GM18907 (cell line): ENCODE results near the gene TK1.
"Not testable (repeated sequence)": the region's sequence is repeated elsewhere in the genome, so short reads cannot be mapped to it uniquely, and the experiment has no call there.

Experiments
- ATAC-seq: cut with Tn5 transposase; IDR thresholded peaks from one replicate; pipeline ENCODE4 v1.9.1; 2021; ENCODE audit warnings: mild to moderate bottlenecking, moderate library complexity; ENCODE audit not compliant: unreplicated experiment

The TK1 gene, protein sequence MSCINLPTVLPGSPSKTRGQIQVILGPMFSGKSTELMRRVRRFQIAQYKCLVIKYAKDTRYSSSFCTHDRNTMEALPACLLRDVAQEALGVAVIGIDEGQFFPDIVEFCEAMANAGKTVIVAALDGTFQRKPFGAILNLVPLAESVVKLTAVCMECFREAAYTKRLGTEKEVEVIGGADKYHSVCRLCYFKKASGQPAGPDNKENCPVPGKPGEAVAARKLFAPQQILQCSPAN

GRCh38 chr17:78186692-78187595, at the start of gene TK1, which contains the start of gene AFMID:
Gene TK1 (minus strand): TSS chr17:78187052. CDS start chr17:78186994, 58 bp downstream.
Gene AFMID (plus strand): TSS chr17:78187362. CDS start chr17:78187371, 9 bp downstream.
- peak; percentile 87 for ATAC-seq

DNA sequence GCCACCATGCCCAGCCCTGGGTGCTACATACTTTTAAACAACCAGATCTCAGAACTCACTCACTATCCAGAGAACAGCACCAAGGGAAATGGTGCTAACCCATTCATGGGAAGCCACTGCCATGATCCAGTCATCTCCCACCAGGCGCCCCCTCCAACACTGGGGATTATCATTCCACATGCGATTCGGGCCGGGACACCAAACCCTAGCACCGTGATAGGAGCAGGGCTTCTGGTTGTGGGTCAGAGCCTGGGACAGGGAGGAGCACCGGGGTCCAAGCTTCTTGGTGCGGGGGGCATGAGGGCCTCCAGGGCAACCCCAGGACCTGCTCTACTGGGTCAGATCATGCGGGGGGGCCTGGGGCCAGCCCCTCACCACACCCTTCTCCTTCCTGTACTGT, 49.0 kb upstream of the TK1 start:
- ATAC-seq, result no peak

DNA sequence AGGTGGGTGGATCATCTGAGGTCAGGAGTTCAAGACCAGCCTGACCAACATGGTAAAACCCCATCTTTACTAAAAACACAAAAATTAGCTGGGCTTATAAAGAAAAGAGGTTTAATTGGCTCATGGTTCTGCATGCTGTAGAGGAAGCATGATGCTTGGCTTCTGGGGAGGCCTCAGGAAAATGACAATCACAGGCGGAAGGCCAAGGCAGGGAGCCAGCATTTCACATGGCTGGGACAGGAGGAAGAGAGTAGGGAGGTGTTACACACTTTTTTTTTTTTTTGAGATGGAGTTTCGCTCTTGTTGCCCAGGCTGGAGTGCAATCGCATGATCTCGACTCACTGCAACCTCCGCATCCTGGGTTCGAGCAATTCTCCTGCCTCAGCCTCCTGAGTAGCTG, 48.2 kb upstream of the TK1 start:
- ATAC-seq, result not testable (repeated sequence)

DNA sequence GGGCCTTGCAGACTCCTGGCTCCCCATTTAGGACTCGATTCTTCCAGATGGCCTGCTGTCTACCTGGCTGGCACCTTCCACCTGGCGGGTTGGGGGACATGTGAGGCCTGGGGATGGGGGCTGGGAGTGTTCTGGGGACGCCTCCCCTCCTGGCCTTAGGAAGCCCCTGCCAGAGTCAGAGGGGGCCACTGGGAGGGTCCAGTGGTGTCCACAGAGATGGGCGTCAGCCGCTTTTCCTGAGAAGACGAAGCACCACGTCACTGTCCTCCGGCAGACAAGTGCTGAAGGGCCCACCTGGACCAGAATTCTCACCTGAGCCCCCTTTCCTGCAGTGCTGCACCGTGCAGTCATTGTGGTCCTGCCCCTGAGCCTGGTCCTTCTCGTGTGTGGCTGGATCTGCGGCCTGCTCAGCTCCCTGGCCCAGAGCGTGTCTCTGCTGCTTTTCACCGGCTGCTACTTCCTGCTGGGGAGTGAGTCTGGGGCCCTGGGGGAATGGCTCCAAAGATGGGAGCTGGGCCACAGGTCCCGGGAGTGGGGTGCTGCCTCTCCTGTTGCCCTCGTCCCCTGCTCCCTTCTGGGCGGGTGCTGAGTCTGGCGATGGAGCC, 47.5 kb upstream of the TK1 start:
- ATAC-seq, result no peak

DNA sequence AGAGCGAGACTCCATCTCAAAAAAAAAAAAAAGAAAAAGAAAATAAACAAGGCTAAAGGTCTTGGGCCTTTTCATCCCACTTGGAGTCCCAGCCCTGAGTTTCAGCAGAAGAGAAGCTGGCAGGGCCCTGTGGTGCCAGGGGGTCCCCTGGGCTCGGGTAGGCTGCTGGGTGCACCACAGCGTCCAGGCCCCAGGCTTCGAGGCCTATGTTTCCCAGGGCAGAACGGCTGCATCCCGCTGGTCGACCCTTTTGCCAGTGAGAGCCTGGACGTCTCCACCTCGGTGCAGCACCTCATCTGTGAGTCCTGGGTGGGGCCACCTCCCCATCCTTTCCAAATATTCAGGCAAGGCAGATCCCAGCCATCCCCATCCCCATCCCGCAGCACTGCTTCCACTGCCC, 46.8 kb upstream of the TK1 start:
- no peak for ATAC-seq

GRCh38 chr17:78232859-78233173, 46.0 kb upstream of the TK1 start:
- no peak for ATAC-seq

GRCh38 chr17:78231991-78232858, 45.4 kb upstream of the TK1 start:
- ATAC-seq, result no peak

- no peak for ATAC-seq
Observed at GRCh38 chr17:78230996-78231935, 44.4 kb upstream of the TK1 start, which contains the start of gene TMEM235. Gene TMEM235 (plus strand): TSS chr17:78231631. CDS start chr17:78232024, 393 bp downstream.

- no peak for ATAC-seq
Observed at GRCh38 chr17:78230252-78230962, 43.6 kb upstream of the TK1 start.

GRCh38 chr17:78228176-78228575, 41.3 kb upstream of the TK1 start:
- no peak for ATAC-seq

GRCh38 chr17:78227455-78227916, 40.6 kb upstream of the TK1 start:
- ATAC-seq, result no peak

- ATAC-seq, result no peak
Observed at GRCh38 chr17:78226759-78227454, 40.1 kb upstream of the TK1 start.

GRCh38 chr17:78226055-78226758, 39.4 kb upstream of the TK1 start:
- ATAC-seq, result no peak

DNA sequence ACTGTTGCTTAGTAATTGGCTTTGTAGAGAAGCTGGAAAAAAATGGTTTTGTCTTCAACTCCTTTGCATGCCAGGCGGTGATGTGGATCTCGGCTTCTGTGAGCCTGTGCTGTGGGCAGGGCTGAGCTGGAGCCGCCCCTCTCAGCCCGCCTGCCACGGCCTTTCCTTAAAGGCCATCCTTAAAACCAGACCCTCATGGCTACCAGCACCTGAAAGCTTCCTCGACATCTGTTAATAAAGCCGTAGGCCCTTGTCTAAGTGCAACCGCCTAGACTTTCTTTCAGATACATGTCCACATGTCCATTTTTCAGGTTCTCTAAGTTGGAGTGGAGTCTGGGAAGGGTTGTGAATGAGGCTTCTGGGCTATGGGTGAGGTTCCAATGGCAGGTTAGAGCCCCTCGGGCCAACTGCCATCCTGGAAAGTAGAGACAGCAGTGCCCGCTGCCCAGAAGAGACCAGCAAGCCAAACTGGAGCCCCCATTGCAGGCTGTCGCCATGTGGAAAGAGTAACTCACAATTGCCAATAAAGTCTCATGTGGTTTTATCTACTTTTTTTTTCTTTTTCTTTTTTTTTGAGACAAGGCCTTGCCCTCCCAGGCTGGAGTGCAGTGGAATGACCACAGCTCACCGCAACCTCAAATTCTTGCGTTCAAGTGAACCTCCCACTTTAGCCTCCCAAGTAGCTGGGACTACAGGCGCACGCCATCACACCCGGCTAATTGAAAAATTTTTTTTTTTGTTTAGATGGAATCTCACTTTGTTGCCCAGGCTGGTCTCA, 38.4 kb upstream of the TK1 start:
- no peak for ATAC-seq

DNA sequence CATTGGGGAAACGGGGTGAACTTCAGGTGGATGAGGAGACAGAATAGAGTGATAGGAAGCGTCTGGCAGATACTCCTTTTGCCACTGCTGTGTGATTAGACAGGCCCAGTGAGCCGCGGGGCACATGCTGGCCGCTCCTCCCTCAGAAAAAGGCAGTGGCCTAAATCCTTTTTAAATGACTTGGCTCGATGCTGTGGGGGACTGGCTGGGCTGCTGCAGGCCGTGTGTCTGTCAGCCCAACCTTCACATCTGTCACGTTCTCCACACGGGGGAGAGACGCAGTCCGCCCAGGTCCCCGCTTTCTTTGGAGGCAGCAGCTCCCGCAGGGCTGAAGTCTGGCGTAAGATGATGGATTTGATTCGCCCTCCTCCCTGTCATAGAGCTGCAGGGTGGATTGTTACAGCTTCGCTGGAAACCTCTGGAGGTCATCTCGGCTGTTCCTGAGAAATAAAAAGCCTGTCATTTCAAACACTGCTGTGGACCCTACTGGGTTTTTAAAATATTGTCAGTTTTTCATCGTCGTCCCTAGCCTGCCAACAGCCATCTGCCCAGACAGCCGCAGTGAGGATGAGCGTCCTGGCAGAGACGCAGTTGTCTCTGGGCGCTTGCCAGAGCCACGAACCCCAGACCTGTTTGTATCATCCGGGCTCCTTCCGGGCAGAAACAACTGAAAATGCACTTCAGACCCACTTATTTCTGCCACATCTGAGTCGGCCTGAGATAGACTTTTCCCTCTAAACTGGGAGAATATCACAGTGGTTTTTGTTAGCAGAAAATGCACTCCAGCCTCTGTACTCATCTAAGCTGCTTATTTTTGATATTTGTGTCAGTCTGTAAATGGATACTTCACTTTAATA, 37.6 kb upstream of the TK1 start:
- ATAC-seq, result no peak

- ATAC-seq, result no peak
Observed at GRCh38 chr17:78223765-78224164, 36.9 kb upstream of the TK1 start.
